Measurements from ENCODE around the gene ALDH16A1. TPM values are rescaled to one million over a fixed set of nuclear protein-coding genes. Genes with fewer than 3 reads are reported as not detected.
A peak's percentile ranks its signal among the peaks of the same experiment; 100 is the strongest.

Gene ALDH16A1
- total RNA-seq (2021), result 40.9 and 66.8 TPM in 2 replicates
- Bru-seq, nascent RNA, result percentile 63 among the genes with signal in this experiment
- BruChase-seq, experiment 1, labeled RNA remaining after a 2-hour chase, result percentile 60 among the genes with signal in this experiment
- BruChase-seq, experiment 2, labeled RNA remaining after a 6-hour chase, result percentile 81 among the genes with signal in this experiment
- long read RNA-seq, transcript ALDH16A1-201 (17 exons, 3,153 nt), result major isoform, 50 of 77 reads
- long read RNA-seq, partial matches to known transcripts, result 16 of 77 reads
- long read RNA-seq, other reads (novel, unspliced or antisense), result 10 of 77 reads

DNA sequence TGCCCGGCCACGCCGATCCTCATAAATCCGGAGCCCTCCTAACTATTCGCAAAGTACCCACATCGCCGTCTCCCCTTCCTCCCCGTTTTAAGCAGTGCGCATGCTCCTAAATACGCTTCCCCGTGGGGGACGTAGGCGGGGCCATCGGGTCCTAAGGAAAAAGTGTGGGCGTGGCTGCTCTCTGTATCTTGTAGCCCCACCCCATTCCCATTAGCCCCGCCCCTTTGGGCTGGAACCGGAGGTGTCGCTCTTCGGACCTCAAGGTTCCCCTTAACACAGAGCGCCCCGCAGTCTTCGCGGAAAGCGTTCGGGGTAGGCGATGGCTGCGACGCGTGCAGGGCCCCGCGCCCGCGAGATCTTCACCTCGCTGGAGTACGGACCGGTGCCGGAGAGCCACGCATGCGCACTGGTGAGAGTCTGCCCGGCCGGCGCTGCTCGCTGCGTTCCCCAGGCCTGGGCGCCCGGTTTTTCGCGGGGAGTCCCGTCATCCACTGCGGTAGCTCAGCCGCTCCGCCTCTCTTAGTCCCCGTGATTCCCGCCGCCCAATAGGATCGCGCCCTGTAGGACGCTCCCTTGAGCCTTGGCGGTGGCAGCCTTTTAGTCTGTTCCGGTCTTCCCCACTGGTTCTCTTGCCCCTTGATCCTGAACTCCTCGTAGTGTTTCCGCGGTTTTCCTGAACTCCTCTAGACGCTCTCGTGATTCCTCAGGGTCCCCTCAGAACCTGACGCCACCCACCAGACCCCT lies at the start of gene ALDH16A1:
ALDH16A1 (plus strand) TSS at position 213 of the 744 bp plus-strand sequence; CDS start at position 320, 107 bp downstream.
- TF ChIP-seq EZH2 (IDR thresholded peaks at IDR 0.05; ENCODE audit: low read depth), result no peak
- TF ChIP-seq, protein P1, sequence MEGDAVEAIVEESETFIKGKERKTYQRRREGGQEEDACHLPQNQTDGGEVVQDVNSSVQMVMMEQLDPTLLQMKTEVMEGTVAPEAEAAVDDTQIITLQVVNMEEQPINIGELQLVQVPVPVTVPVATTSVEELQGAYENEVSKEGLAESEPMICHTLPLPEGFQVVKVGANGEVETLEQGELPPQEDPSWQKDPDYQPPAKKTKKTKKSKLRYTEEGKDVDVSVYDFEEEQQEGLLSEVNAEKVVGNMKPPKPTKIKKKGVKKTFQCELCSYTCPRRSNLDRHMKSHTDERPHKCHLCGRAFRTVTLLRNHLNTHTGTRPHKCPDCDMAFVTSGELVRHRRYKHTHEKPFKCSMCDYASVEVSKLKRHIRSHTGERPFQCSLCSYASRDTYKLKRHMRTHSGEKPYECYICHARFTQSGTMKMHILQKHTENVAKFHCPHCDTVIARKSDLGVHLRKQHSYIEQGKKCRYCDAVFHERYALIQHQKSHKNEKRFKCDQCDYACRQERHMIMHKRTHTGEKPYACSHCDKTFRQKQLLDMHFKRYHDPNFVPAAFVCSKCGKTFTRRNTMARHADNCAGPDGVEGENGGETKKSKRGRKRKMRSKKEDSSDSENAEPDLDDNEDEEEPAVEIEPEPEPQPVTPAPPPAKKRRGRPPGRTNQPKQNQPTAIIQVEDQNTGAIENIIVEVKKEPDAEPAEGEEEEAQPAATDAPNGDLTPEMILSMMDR (conservative IDR thresholded peaks at IDR 0.05), result no peak
- POLR2A ChIA-PET (ENCODE audit: unreplicated experiment), result interaction anchor here (0.5 to 1.0 kb wide), 10 partner anchors 188 to 1090 kb away, joined by 3 to 7 read pairs (median 4); partner anchors contain the start of genes BCL2L12, CA11 and IRF3
- DNase-seq, result peak; percentile 93 to 96
- BruUV-seq (replicated peaks), result no TSS peak
- peak within 1 kb of the TSS; percentile 85 for H2AFZ ChIP-seq
- peaks cover 32% of the 10 kb centered on the region for H3F3A ChIP-seq (ENCODE audit: insufficient read depth, low read depth)
- CTCF ChIA-PET, result interaction anchor here (0.6 kb wide), 1 partner anchor 434 kb away, joined by 6 read pairs; no protein-coding TSS in a partner anchor
- peak within 1 kb of the TSS; percentile 87 for H3K4me3 ChIP-seq
- H3K9me2 ChIP-seq (ENCODE audit: insufficient read depth), result no peaks in the 10 kb centered on the region
- H3K79me2 ChIP-seq (ENCODE audit: low read depth), result peaks cover 59% of the 10 kb centered on the region
- peaks cover 10% of the 10 kb centered on the region for H3K36me3 ChIP-seq (ENCODE audit: low read depth)
- no peaks in the 10 kb centered on the region for H3K27me3 ChIP-seq (ENCODE audit: insufficient read depth, low read depth)
- H3K4me1 ChIP-seq (replicated peaks; ENCODE audit: insufficient read depth), result peaks cover 13% of the 10 kb centered on the region
- H3K27ac ChIP-seq, result peak within 1 kb of the TSS; percentile 92
- no peaks in the 10 kb centered on the region for H4K20me1 ChIP-seq (ENCODE audit: insufficient read depth)
- H3K9me3 ChIP-seq (ENCODE audit: insufficient read depth, low read depth), result no peaks in the 10 kb centered on the region
- peak within 1 kb of the TSS; percentile 85 for H3K4me2 ChIP-seq
- intact Hi-C loops (cut with micrococcal nuclease; ENCODE audit: unreplicated experiment), result loop anchor here (1.0 to 2.0 kb wide), 3 partner anchors 34 to 188 kb away; partner anchors contain the start of genes RPL13A, RPS11 and RRAS

DNA sequence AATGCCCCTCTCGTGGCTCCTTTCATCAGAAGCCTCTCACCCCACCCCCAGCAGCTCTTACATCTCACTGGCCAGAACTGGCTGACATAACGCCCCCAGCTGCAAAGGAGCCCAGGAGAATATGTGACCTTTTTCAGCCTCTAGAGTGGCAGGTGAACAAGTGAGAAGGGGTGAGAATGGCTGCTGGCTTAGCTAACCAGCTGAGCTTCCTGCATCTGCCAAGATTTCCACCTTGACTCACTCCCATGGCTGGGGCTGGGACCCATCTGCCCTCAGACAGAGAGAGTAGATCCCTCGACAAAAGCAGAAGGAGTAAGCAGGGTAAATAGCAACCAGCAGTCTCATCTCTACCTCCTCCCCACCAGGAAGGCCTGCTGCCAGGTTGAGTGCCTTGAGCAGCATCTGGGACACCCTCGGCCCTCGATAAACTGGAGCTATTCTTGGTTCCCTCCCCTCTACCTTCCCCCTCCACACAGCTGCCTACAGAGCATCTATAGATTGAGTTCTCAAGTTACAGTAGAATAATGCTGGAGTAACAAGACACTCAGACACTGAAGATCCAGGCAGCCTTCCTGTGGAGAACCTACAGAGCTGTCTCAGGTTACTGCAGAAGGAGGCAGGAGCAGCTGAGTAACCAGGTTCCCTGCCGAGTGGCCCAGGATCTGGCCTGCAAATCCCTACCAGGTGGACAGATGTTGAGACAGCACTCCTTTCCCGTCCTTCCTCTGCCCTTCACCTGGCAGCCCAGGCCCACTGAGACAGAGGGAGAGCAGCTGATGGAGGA lies 49.4 kb upstream of the ALDH16A1 start:
- BruUV-seq (replicated peaks), result no TSS peak
- ChIA-PET POLR2A (ENCODE audit: unreplicated experiment) (no interaction called here), CTCF (no interaction called here)
- Histone ChIP-seq H3K36me3 (ENCODE audit: low read depth) (no peaks in the 10 kb centered on the region), H3K9me3 (ENCODE audit: insufficient read depth, low read depth) (no peaks in the 10 kb centered on the region), H3K27ac (no peak overlapping the region), H3K4me2 (peak overlapping the region; percentile 57), H3K4me1 (replicated peaks; ENCODE audit: insufficient read depth) (peaks cover 9% of the 10 kb centered on the region), H3K9me2 (ENCODE audit: insufficient read depth) (no peaks in the 10 kb centered on the region), H2AFZ (0 out of 2 replicates have a peak overlapping the region, but pooled peaks have one; percentile 37), H3F3A (ENCODE audit: insufficient read depth, low read depth) (peaks cover 12% of the 10 kb centered on the region), H3K27me3 (ENCODE audit: insufficient read depth, low read depth) (no peaks in the 10 kb centered on the region), H3K4me3 (no peak overlapping the region), H3K79me2 (ENCODE audit: low read depth) (no peaks in the 10 kb centered on the region), H4K20me1 (ENCODE audit: insufficient read depth) (no peaks in the 10 kb centered on the region)
- peak; percentile 41 to 67 for DNase-seq
- TF ChIP-seq, protein P1 (conservative IDR thresholded peaks at IDR 0.05), result no peak
- TF ChIP-seq EZH2 (IDR thresholded peaks at IDR 0.05; ENCODE audit: low read depth), result no peak
- intact Hi-C loops (cut with micrococcal nuclease; ENCODE audit: unreplicated experiment), result no loop called here

DNA sequence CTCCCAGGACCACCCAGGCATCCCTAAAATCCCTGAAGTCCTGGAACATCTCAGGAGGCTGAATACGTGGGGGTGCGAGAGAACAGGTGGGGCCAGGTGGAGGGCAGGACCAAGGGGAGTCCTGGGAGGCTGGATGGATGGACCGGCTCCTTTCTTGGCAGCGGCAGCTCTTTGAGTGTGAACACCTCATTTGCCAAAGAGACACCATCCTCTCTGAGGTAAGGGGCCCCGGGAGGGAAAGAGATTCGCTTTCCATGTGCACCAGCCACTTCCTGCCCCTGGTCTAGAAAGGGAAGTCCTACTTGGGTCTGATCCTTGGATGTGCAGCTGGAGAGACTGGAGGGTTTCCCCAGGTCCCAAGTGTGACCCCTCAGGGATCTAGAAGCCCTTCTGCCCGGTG lies 45.9 kb upstream of the ALDH16A1 start:
- Histone ChIP-seq H3K4me3 (no peak overlapping the region), H4K20me1 (ENCODE audit: insufficient read depth) (no peaks in the 10 kb centered on the region), H3F3A (ENCODE audit: insufficient read depth, low read depth) (peaks cover 12% of the 10 kb centered on the region), H3K27me3 (ENCODE audit: insufficient read depth, low read depth) (no peaks in the 10 kb centered on the region), H3K9me2 (ENCODE audit: insufficient read depth) (no peaks in the 10 kb centered on the region), H3K27ac (no peak overlapping the region), H3K9me3 (ENCODE audit: insufficient read depth, low read depth) (no peaks in the 10 kb centered on the region), H2AFZ (no peak overlapping the region), H3K4me1 (replicated peaks; ENCODE audit: insufficient read depth) (peaks cover 9% of the 10 kb centered on the region), H3K36me3 (ENCODE audit: low read depth) (no peaks in the 10 kb centered on the region), H3K79me2 (ENCODE audit: low read depth) (no peaks in the 10 kb centered on the region), H3K4me2 (no peak overlapping the region)
- POLR2A ChIA-PET (ENCODE audit: unreplicated experiment), result no interaction called here
- no peak for DNase-seq
- CTCF ChIA-PET, result no interaction called here
- TF ChIP-seq, protein P1 (conservative IDR thresholded peaks at IDR 0.05), result no peak
- TF ChIP-seq EZH2 (IDR thresholded peaks at IDR 0.05; ENCODE audit: low read depth), result no peak
- BruUV-seq (replicated peaks), result no TSS peak
- intact Hi-C loops (cut with micrococcal nuclease; ENCODE audit: unreplicated experiment), result no loop called here
